Stimulated activated CD4-positive, alpha-beta T cell treated with anti-CD3 and anti-CD28 coated beads, Interleukin-12 subunit alpha, Interleukin-12 subunit beta, amount 100 ng/mL, for 24 hours (primary cell): ENCODE data around the gene TRIO.
"Not testable (repeated sequence)": the region's sequence is repeated elsewhere in the genome, so short reads cannot be mapped to it uniquely, and the experiment has no call there.

Source experiments
- DNase-seq, 2 experiments: peaks; one replicate each; pipeline ENCODE4 v3.0.0-alpha.2; 2020; ENCODE audit warnings: low read depth in 2 of 2

The TRIO gene

GRCh38 chr5:14435481-14435880 is 292.3 kb downstream of the TRIO start:
- DNase-seq = no peak

GRCh38 chr5:14436122-14436521 is 293.0 kb downstream of the TRIO start:
- DNase-seq = not testable (repeated sequence)

- no peak for DNase-seq
Observed at GRCh38 chr5:14436801-14437542, 293.8 kb downstream of the TRIO start.

GRCh38 chr5:14438195-14438606 is 295.1 kb downstream of the TRIO start:
- DNase-seq = no peak

GRCh38 chr5:14439087-14439871 is 296.1 kb downstream of the TRIO start:
- DNase-seq = no peak

GRCh38 chr5:14440223-14440581 is 297.1 kb downstream of the TRIO start:
- DNase-seq = no peak

- no peak for DNase-seq
Observed at GRCh38 chr5:14440582-14441431, 297.7 kb downstream of the TRIO start.

GRCh38 chr5:14441641-14442040 is 298.5 kb downstream of the TRIO start:
- no peak for DNase-seq

GRCh38 chr5:14442536-14442935 is 299.4 kb downstream of the TRIO start:
- no peak for DNase-seq

GRCh38 chr5:14443671-14444093 is 300.5 kb downstream of the TRIO start:
- no peak for DNase-seq

GRCh38 chr5:14444161-14444560 is 301.0 kb downstream of the TRIO start:
- DNase-seq = no peak

GRCh38 chr5:14445013-14445412 is 301.9 kb downstream of the TRIO start:
- DNase-seq = no peak

GRCh38 chr5:14445576-14446290 is 302.6 kb downstream of the TRIO start:
- no peak for DNase-seq

GRCh38 chr5:14447958-14448911 is 305.1 kb downstream of the TRIO start:
- no peak for DNase-seq

- DNase-seq = no peak
Observed at GRCh38 chr5:14449052-14449661, 306.0 kb downstream of the TRIO start.

GRCh38 chr5:14450018-14450524 is 306.9 kb downstream of the TRIO start:
- no peak for DNase-seq

- no peak for DNase-seq
Observed at GRCh38 chr5:14450742-14451141, 307.6 kb downstream of the TRIO start.

GRCh38 chr5:14451871-14452270 is 308.7 kb downstream of the TRIO start:
- DNase-seq = no peak

- DNase-seq = no peak
Observed at GRCh38 chr5:14452685-14453454, 309.7 kb downstream of the TRIO start.
